Measurements from ENCODE around the gene INO80D.

DNA sequence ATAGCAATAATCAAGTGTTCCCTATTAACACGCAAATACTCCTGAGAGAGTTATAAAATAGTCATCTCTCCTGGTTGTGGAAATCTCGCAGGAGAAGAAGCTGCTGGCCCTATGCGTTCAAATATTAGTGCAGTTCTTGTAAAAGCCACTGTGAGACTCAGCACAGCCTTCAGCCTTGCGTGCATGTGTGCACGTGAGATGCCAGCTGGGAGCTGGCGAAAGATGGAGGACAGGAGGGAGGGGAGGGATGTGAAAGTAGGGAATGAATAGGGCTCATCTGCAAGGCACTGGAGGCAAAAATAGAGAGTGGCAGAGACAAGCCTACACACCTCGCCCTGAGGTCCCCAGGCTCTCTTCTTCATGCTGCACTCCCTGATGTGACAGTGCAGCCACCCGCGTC, 126.5 kb downstream of the INO80D start:
- TF ChIP-seq SMAD1 (CRISPR knock-in tag; IDR thresholded peaks at IDR 0.05; ENCODE audit: borderline replicate concordance, low read depth) (no peak), ZNF432 (CRISPR knock-in tag; IDR thresholded peaks at IDR 0.05; ENCODE audit: borderline replicate concordance) (no peak), CEBPB (IDR thresholded peaks at IDR 0.05; ENCODE audit: borderline replicate concordance, low read depth, low read length) (no peak), PAX8 (CRISPR knock-in tag; IDR thresholded peaks at IDR 0.05; ENCODE audit: borderline replicate concordance) (no peak)

All from HepG2 (cell line).